NCI-H146 treated with DMSO at 0.1 percent for 48 hours (cell line): ENCODE measurements around the gene HELZ2.

ENCODE experiments used
- DNase-seq: peaks from one replicate; lab custom pipeline; 2025; ENCODE audit not compliant: unreplicated experiment; lab: John Stamatoyannopoulos, UW

HELZ2 gene

GRCh38 chr20:63527184-63527583 lies 46.9 kb downstream of the HELZ2 start:
- no peak for DNase-seq

- no peak for DNase-seq
Measured at GRCh38 chr20:63525971-63526370, 48.1 kb downstream of the HELZ2 start.

GRCh38 chr20:63525185-63525584 lies 48.9 kb downstream of the HELZ2 start:
- no peak for DNase-seq
